GM23248 (cell line): ENCODE measurements around the gene UST.

Experiments used
- EZH2 ChIP-seq: fragments of 200-600 bp; sonication (generic); IDR thresholded peaks from 2 replicates; pipeline ENCODE4 v1.6.1; 2018; ENCODE audit warnings: antibody characterized with exemption, mild to moderate bottlenecking; ENCODE audit not compliant: insufficient read depth, poor library complexity, severe bottlenecking
- EZH2phosphoT487 ChIP-seq: fragments of 200-600 bp; sonication (generic); IDR thresholded peaks from 2 replicates; pipeline ENCODE4 v1.6.1; 2018; ENCODE audit warnings: antibody characterized with exemption, moderate library complexity, mild to moderate bottlenecking, low read depth; ENCODE audit not compliant: insufficient read depth

DNA sequence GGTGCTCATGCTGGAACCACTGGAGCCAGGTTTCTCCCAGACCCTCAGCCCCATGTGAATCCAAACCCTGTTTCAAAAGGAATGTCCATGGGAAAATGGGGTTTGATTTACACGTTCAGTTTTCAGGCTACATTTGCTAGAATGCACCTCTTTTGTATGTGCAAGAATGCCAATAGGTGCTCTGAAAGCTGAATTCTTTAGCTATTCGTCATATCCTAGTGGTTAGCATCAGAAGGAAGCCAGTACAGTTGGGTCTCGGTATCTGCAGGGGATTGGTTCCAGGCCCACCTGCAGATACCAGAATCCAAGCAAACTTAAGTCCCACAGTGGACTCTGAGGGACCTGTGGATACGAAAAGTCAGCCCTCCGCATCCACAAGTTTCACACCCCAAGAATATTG is 93.4 kb downstream of the UST start:
- TF ChIP-seq EZH2phosphoT487, result no peak
- TF ChIP-seq EZH2, result no peak
